GM12878 (cell line): ENCODE results near the gene ZCWPW2. TPM values are rescaled to one million over a fixed set of nuclear protein-coding genes. Genes with fewer than 3 reads are reported as not detected.

Experiments used
- ATAC-seq: fragments of 200-7000 bp; cut with Tn5 transposase; 3 replicates; pipeline ENCODE4 v1.9.1; 2020; ENCODE audit warnings: mild to moderate bottlenecking, moderate library complexity
- BruUV-seq: library from RNA; stranded (reverse); fragments of 400-500 nt; replicated peaks from 2 replicates; lab custom pipeline; 2021; lab: Mats Ljungman, UMichigan
- CTCF ChIA-PET: fragments of 300-600 bp; sonication (Branson Sonifier 250); formaldehyde crosslinking; extraction: SDS; loops from one replicate; lab custom pipeline; 2021; ENCODE audit warnings: inconsistent platforms; lab: Yijun Ruan, JAX
- POLR2A ChIA-PET: fragments of 350-600 bp; formaldehyde crosslinking; extraction: SDS; loops from one replicate; lab custom pipeline; 2021; ENCODE audit warnings: inconsistent platforms; lab: Charles Lee
- RAD21 ChIA-PET: fragments of 300-600 bp; sonication (Branson Sonifier 250); formaldehyde crosslinking; loops from one replicate; lab custom pipeline; 2023; ENCODE audit warnings: antibody characterized with exemption; ENCODE audit not compliant: unreplicated experiment; lab: Charles Lee
- SMC1A ChIA-PET: fragments of 300-600 bp; sonication (Branson Sonifier 250); formaldehyde crosslinking; loops from one replicate; lab custom pipeline; 2023; ENCODE audit not compliant: unreplicated experiment, uncharacterized antibody; lab: Charles Lee
- DNase-seq: peaks from one replicate; pipeline ENCODE4 v3.0.0-alpha.2; 2011; ENCODE audit warnings: low read depth, low spot score
- FAIRE-seq: peaks from 3 replicates; lab custom pipeline; 2011; peaks lifted over from hg19 to GRCh38; lab: Jason Lieb, UNC
- H2AFZ ChIP-seq: 2 replicates; pipeline ENCODE4 v1.6.0; 2011; ENCODE audit warnings: low read depth, low read length, control low read depth; ENCODE audit not compliant: control insufficient read depth
- H3K27ac ChIP-seq: 2 replicates; pipeline ENCODE4 v1.5.1; 2011; ENCODE audit warnings: control low read depth; ENCODE audit not compliant: control insufficient read depth, insufficient read depth
- H3K27me3 ChIP-seq, 2 experiments: replicated peaks in 1 of 2; 2 replicates each; pipeline versions ENCODE4 v1.6.0 to v1.6.1; 2011; ENCODE audit warnings: low read length in 1 of 2; ENCODE audit not compliant: control insufficient read depth in 2 of 2, insufficient read depth in 2 of 2
- H3K36me3 ChIP-seq, 2 experiments: 2 replicates each; pipeline ENCODE4 v1.5.1; 2011; ENCODE audit warnings: low read length in 1 of 2; ENCODE audit not compliant: control insufficient read depth in 2 of 2, insufficient read depth in 2 of 2
- H3K4me1 ChIP-seq: 2 replicates; pipeline ENCODE4 v1.6.1; 2011; ENCODE audit warnings: mild to moderate bottlenecking, low read length, moderate library complexity, mixed read lengths; ENCODE audit not compliant: control insufficient read depth, insufficient read depth
- H3K4me2 ChIP-seq: 2 replicates; pipeline ENCODE4 v1.6.0; 2011; ENCODE audit warnings: control low read depth; ENCODE audit not compliant: control insufficient read depth, insufficient read depth
- H3K4me3 ChIP-seq: fragments of 200-600 bp; sonication (generic); 2 replicates; pipeline ENCODE4 v1.5.1; 2016
- H3K79me2 ChIP-seq: 2 replicates; pipeline ENCODE4 v1.6.0; 2011; ENCODE audit warnings: low read length; ENCODE audit not compliant: control insufficient read depth, insufficient read depth
- H3K9ac ChIP-seq: 2 replicates; pipeline ENCODE4 v1.8.0; 2011; ENCODE audit warnings: low read length, control low read depth, mixed read lengths; ENCODE audit not compliant: control insufficient read depth, insufficient read depth
- H3K9me3 ChIP-seq: replicated peaks from 3 replicates; pipeline ENCODE4 v1.5.1; 2011; ENCODE audit warnings: mild to moderate bottlenecking, low read length; ENCODE audit not compliant: control insufficient read depth, insufficient read depth
- H4K20me1 ChIP-seq: 2 replicates; pipeline ENCODE4 v1.6.0; 2011; ENCODE audit not compliant: control insufficient read depth, insufficient read depth
- DPF2 ChIP-seq: fragments of 450-650 bp; IDR thresholded peaks from 2 replicates; pipeline ENCODE4 v1.6.1; 2017; ENCODE audit warnings: mild to moderate bottlenecking
- EGR1 ChIP-seq, 2 experiments: IDR thresholded peaks; 1 replicate in 1 of 2; 2 replicates in 1 of 2; pipeline ENCODE4 v1.6.1; 2011 to 2012; ENCODE audit warnings: low read depth in 2 of 2, low read length in 2 of 2, borderline replicate concordance in 1 of 2, mild to moderate bottlenecking in 1 of 2, moderate library complexity in 1 of 2
- REST ChIP-seq: IDR thresholded peaks from 2 replicates; pipeline ENCODE4 v1.6.1; 2012; ENCODE audit warnings: mild to moderate bottlenecking, low read depth, low read length
- RFX5 ChIP-seq: IDR thresholded peaks from 2 replicates; pipeline ENCODE4 v1.6.1; 2011; ENCODE audit warnings: low read depth, low read length, improper control_type of control experiment
- SP1 ChIP-seq: IDR thresholded peaks from one replicate; pipeline ENCODE4 v1.6.1; 2011; ENCODE audit warnings: low read depth, low read length
- TCF7 ChIP-seq: IDR thresholded peaks from 2 replicates; pipeline ENCODE4 v1.6.1; 2014; ENCODE audit warnings: antibody characterized with exemption, borderline replicate concordance
- WGBS: methylation state at CpG from one replicate; pipeline ENCODE4 v1.1.6; 2016; ENCODE audit warnings: low lambda C conversion rate; ENCODE audit not compliant: insufficient replicate concordance, insufficient coverage; ENCODE audit errors: missing lambda C conversion rate; 5-methylcytosine and 5-hydroxymethylcytosine counted together
- in situ Hi-C: fragments of 300-500 bp; cut with MboI; formaldehyde crosslinking; loops from 9 replicates; pipeline ENCODE4 v1.14.3; 2018; ENCODE audit warnings: mixed read lengths
- intact Hi-C: fragments of 100-400 bp; cut with micrococcal nuclease; formaldehyde crosslinking; loops from one replicate; pipeline ENCODE4 v1.14.2; 2022; ENCODE audit not compliant: unreplicated experiment
- polyA plus RNA-seq, 11 experiments: library from polyadenylated mRNA; depleted of rRNA in 4 of 11; unstranded in 6 of 11; stranded (reverse) in 5 of 11; fragments of >200 nt; fragmentation: Nextera tagmentation in 4 of 11; fragmentation: Illumina TruSeq in 1 of 11; extraction: Ambion mirVana in 4 of 11; extraction: Trizol in 1 of 11; gene quantifications; 1 replicate in 1 of 11; 2 replicates in 10 of 11; pipeline versions ENCODE4 v1.2.1 to v1.2.3, GENCODE V29; 2011 to 2016; ENCODE audit warnings: inconsistent platforms in 2 of 11, missing spikeins in 2 of 11, low read depth in 1 of 11
- total RNA-seq, 4 experiments: library from RNA; depleted of rRNA in 3 of 4; stranded (reverse); fragments of >200 nt in 3 of 4; fragmentation: Illumina TruSeq in 1 of 4; extraction: Trizol in 1 of 4; gene quantifications; 2 replicates each; pipeline versions ENCODE4 v1.2.1 to v1.2.3, GENCODE V29; 2013 to 2021
- TF ChIP-seq, protein P1 (sequence below): IDR thresholded peaks from 2 replicates; pipeline ENCODE4 v1.6.1; 2012; ENCODE audit warnings: low read depth, low read length, improper control_type of control experiment
- TF ChIP-seq, protein P2 (sequence below), 3 experiments: IDR thresholded peaks in 2 of 3; conservative IDR thresholded peaks in 1 of 3; 2 replicates each; pipeline ENCODE4 v1.5.1; 2011; ENCODE audit warnings: low read depth in 3 of 3, low read length in 3 of 3, mild to moderate bottlenecking in 3 of 3, control low read depth in 2 of 3, moderate library complexity in 2 of 3, inconsistent platforms in 1 of 3, mixed read lengths in 1 of 3; ENCODE audit not compliant: control insufficient read depth in 2 of 3, insufficient read depth in 1 of 3; ENCODE audit errors: extremely low read depth in 1 of 3
- TF ChIP-seq, protein P3 (sequence below): fragments of 450-650 bp; IDR thresholded peaks from 2 replicates; pipeline ENCODE4 v1.6.1; 2014; ENCODE audit warnings: mild to moderate bottlenecking

ZCWPW2 gene
- total and polyA plus RNA-seq, 10 of the 15 experiments (the other 5 are each of a cell fraction or from before 2014, with no cell fraction given), result 0.09 to 0.38 (median 0.22) TPM; not detected in 3

DNA sequence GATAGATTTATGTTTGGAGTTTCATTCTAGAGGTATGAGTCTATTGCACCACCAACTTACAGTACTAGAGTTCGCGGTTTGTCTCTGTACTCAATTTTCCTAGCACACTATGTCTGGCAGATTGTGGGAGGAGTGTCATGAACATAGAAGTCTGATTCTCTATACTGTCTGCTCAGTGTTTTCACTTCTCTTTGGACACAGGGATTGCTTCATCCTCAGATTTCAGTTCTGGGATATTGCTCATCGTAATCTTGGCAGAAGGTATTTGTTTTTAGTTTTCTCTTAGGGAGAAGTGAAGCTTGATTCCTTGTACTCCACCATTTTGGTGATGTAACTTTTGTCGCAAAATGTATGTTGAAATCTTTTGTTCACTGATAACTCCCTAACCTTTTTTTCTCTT is 27.9 kb downstream of the ZCWPW2 start:
- no TSS peak for BruUV-seq
- ChIA-PET POLR2A (no interaction called here), SMC1A (no interaction called here), CTCF (interaction anchor here (1.0 kb wide), 1 partner anchor 26 kb away, joined by 3 read pairs; no protein-coding TSS in a partner anchor), RAD21 (no interaction called here)
- H3K36me3 ChIP-seq, result no peaks in the 10 kb centered on the region
- H3K9me3 ChIP-seq, result no peaks in the 10 kb centered on the region
- no peaks in the 10 kb centered on the region for H3K27me3 ChIP-seq
- intact Hi-C loops, result no loop called here
- ATAC-seq, result no peak
- H4K20me1 ChIP-seq, result no peaks in the 10 kb centered on the region
- no peaks in the 10 kb centered on the region for H3K79me2 ChIP-seq
- H2AFZ ChIP-seq, result no peak overlapping the region
- DNase-seq, result no peak
- no peaks in the 10 kb centered on the region for H3K4me1 ChIP-seq
- WGBS, result 76% methylated on average over 4 of the region's 4 CpGs
- H3K27ac ChIP-seq, result no peak overlapping the region
- TF ChIP-seq, protein P1, sequence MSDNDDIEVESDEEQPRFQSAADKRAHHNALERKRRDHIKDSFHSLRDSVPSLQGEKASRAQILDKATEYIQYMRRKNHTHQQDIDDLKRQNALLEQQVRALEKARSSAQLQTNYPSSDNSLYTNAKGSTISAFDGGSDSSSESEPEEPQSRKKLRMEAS, result no peak
- TF ChIP-seq SP1, result no peak
- TF ChIP-seq DPF2, result no peak
- no peak for TF ChIP-seq EGR1 (IDR thresholded peaks at IDR 0.05; ENCODE audit: borderline replicate concordance in 1 of 2, low read depth in 2 of 2, low read length in 2 of 2)
- TF ChIP-seq RFX5, result no peak
- TF ChIP-seq TCF7, result no peak
- TF ChIP-seq, protein P2, sequence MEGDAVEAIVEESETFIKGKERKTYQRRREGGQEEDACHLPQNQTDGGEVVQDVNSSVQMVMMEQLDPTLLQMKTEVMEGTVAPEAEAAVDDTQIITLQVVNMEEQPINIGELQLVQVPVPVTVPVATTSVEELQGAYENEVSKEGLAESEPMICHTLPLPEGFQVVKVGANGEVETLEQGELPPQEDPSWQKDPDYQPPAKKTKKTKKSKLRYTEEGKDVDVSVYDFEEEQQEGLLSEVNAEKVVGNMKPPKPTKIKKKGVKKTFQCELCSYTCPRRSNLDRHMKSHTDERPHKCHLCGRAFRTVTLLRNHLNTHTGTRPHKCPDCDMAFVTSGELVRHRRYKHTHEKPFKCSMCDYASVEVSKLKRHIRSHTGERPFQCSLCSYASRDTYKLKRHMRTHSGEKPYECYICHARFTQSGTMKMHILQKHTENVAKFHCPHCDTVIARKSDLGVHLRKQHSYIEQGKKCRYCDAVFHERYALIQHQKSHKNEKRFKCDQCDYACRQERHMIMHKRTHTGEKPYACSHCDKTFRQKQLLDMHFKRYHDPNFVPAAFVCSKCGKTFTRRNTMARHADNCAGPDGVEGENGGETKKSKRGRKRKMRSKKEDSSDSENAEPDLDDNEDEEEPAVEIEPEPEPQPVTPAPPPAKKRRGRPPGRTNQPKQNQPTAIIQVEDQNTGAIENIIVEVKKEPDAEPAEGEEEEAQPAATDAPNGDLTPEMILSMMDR (IDR thresholded peaks at IDR 0.05 in 2 of 3, conservative IDR thresholded peaks at IDR 0.05 in 1 of 3; ENCODE audit: control insufficient read depth in 2 of 3, extremely low read depth in 1 of 3, insufficient read depth in 1 of 3, low read depth in 3 of 3, low read length in 3 of 3), result no peak
- TF ChIP-seq, protein P3, sequence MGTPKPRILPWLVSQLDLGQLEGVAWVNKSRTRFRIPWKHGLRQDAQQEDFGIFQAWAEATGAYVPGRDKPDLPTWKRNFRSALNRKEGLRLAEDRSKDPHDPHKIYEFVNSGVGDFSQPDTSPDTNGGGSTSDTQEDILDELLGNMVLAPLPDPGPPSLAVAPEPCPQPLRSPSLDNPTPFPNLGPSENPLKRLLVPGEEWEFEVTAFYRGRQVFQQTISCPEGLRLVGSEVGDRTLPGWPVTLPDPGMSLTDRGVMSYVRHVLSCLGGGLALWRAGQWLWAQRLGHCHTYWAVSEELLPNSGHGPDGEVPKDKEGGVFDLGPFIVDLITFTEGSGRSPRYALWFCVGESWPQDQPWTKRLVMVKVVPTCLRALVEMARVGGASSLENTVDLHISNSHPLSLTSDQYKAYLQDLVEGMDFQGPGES, result no peak
- no peak for TF ChIP-seq REST
- H3K4me2 ChIP-seq, result no peak overlapping the region
- in situ Hi-C loops, result no loop called here
- FAIRE-seq, result no peak
- no peak overlapping the region for H3K9ac ChIP-seq
- no peak overlapping the region for H3K4me3 ChIP-seq
